MCF 10A (cell line): ENCODE measurements around the gene DNTT. TPM values are rescaled to one million over a fixed set of nuclear protein-coding genes. Genes with fewer than 3 reads are reported as not detected.

Source experiments
- BruUV-seq: library from RNA; stranded (reverse); fragments of 400-500 nt; replicated peaks from 2 replicates; lab custom pipeline; 2021; lab: Mats Ljungman, UMichigan
- CTCF ChIA-PET: fragments of 300-600 bp; sonication (Branson Sonifier 250); formaldehyde crosslinking; extraction: SDS; loops from one replicate; lab custom pipeline; 2021; ENCODE audit warnings: antibody characterized with exemption, inconsistent platforms; lab: Yijun Ruan, JAX
- POLR2A ChIA-PET: fragments of 300-600, 350-650 bp; sonication (Branson Sonifier 250); formaldehyde crosslinking; extraction: SDS; loops from one replicate; lab custom pipeline; 2020; ENCODE audit warnings: antibody characterized with exemption, inconsistent platforms; lab: Yijun Ruan, JAX
- DNase-seq: peaks from one replicate; pipeline ENCODE4 v3.0.0-alpha.2; 2018; ENCODE audit not compliant: unreplicated experiment
- H3K27ac Mint-ChIP-seq: one replicate; pipeline ENCODE4 v1.8.0; 2022; ENCODE audit warnings: mild to moderate bottlenecking, low read depth, mixed read lengths; ENCODE audit not compliant: unreplicated experiment
- H3K27me3 Mint-ChIP-seq: one replicate; pipeline ENCODE4 v1.8.0; 2022; ENCODE audit warnings: mixed read lengths; ENCODE audit not compliant: insufficient read depth, unreplicated experiment
- H3K36me3 Mint-ChIP-seq: one replicate; pipeline ENCODE4 v1.8.0; 2022; ENCODE audit warnings: mild to moderate bottlenecking, moderate library complexity, mixed read lengths; ENCODE audit not compliant: insufficient read depth, unreplicated experiment
- H3K4me1 Mint-ChIP-seq: one replicate; pipeline ENCODE4 v1.8.0; 2022; ENCODE audit warnings: mixed read lengths; ENCODE audit not compliant: insufficient read depth, unreplicated experiment
- H3K4me3 Mint-ChIP-seq: one replicate; pipeline ENCODE4 v1.8.0; 2022; ENCODE audit warnings: mild to moderate bottlenecking, moderate library complexity, mixed read lengths; ENCODE audit not compliant: unreplicated experiment
- H3K9me3 Mint-ChIP-seq: one replicate; pipeline ENCODE4 v1.8.0; 2022; ENCODE audit warnings: mixed read lengths; ENCODE audit not compliant: unreplicated experiment
- intact Hi-C: fragments of 100-400 bp; cut with micrococcal nuclease; formaldehyde crosslinking; loops from 2 replicates; pipeline ENCODE4 v1.14.1; 2022
- total RNA-seq: library from RNA; stranded (reverse); gene quantifications from 2 replicates; pipeline ENCODE4 v1.2.3, GENCODE V29; 2022
- TF ChIP-seq, protein P1 (sequence below): fragments of 200-600 bp; IDR thresholded peaks from one replicate; pipeline ENCODE4 v1.8.0; 2022; ENCODE audit warnings: antibody characterized with exemption, mild to moderate bottlenecking; ENCODE audit not compliant: unreplicated experiment

Gene DNTT
- total RNA-seq, 1 experiment from 2014 or later, result not detected

GRCh38 chr10:96283756-96284155 lies 20.5 kb upstream of the DNTT start:
- TF ChIP-seq, protein P1, sequence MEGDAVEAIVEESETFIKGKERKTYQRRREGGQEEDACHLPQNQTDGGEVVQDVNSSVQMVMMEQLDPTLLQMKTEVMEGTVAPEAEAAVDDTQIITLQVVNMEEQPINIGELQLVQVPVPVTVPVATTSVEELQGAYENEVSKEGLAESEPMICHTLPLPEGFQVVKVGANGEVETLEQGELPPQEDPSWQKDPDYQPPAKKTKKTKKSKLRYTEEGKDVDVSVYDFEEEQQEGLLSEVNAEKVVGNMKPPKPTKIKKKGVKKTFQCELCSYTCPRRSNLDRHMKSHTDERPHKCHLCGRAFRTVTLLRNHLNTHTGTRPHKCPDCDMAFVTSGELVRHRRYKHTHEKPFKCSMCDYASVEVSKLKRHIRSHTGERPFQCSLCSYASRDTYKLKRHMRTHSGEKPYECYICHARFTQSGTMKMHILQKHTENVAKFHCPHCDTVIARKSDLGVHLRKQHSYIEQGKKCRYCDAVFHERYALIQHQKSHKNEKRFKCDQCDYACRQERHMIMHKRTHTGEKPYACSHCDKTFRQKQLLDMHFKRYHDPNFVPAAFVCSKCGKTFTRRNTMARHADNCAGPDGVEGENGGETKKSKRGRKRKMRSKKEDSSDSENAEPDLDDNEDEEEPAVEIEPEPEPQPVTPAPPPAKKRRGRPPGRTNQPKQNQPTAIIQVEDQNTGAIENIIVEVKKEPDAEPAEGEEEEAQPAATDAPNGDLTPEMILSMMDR, result no peak
- POLR2A ChIA-PET, result no interaction called here
- no peak overlapping the region for H3K27ac Mint-ChIP-seq
- no peak for DNase-seq
- H3K36me3 Mint-ChIP-seq, result no peaks in the 10 kb centered on the region
- CTCF ChIA-PET, result interaction anchor here (0.7 to 1.0 kb wide), 2 partner anchors 54 to 321 kb away, joined by 3 to 5 read pairs; no protein-coding TSS in a partner anchor
- peaks cover 22% of the 10 kb centered on the region for H3K4me1 Mint-ChIP-seq
- intact Hi-C loops, result no loop called here
- H3K27me3 Mint-ChIP-seq, result no peaks in the 10 kb centered on the region
- H3K4me3 Mint-ChIP-seq, result no peak overlapping the region
- no TSS peak for BruUV-seq
- H3K9me3 Mint-ChIP-seq, result no peaks in the 10 kb centered on the region

GRCh38 chr10:96285331-96285752 lies 18.9 kb upstream of the DNTT start:
- no peak for DNase-seq
- TF ChIP-seq, protein P1, result no peak
- BruUV-seq, result no TSS peak
- Mint-ChIP-seq H3K4me1 (peaks cover 17% of the 10 kb centered on the region), H3K27ac (no peak overlapping the region), H3K27me3 (no peaks in the 10 kb centered on the region), H3K9me3 (no peaks in the 10 kb centered on the region), H3K36me3 (no peaks in the 10 kb centered on the region), H3K4me3 (no peak overlapping the region)
- POLR2A ChIA-PET, result interaction anchor here (0.7 to 4.0 kb wide), 2 partner anchors 14 to 56 kb away, joined by 4 to 28 read pairs; partner anchors contain the start of gene BLNK
- intact Hi-C loops, result no loop called here
- CTCF ChIA-PET, result interaction anchor here (1.0 to 1.2 kb wide), 3 partner anchors 55 to 238 kb away, joined by 3 to 8 read pairs (median 3); no protein-coding TSS in a partner anchor

DNA sequence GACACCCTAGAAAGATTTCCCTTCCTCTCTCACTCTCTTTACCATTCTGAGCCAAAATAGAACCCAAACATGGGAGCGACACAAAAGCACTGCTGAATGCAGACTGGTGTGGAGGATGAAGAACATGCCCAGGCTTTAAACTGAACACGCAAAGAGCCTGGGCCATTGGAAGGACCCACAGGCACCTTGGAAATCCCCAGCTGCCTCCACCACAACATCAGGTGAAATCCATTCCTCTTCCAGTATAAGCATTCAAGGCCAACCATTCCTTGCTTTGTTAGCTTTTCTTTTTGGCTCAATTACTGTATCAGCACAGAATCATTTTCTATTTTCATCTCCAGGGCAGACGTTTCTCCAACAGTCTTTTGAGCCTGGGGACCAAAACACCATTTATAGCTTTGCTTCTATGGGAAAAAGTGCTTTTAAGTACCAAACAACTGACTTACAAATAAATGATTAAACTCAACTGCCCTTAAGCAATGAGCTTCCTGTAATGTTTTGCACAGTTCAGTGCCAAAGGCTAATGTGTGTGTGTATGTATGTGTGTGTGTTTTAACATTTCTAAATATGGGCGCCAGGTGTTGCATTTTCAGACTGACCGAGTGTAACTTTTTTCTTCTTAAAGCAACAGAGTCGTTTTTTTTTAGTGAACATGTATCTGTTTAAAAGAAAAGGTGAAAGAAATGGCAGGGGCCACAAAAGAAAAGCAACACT lies 16.7 kb upstream of the DNTT start:
- Mint-ChIP-seq H3K27me3 (no peaks in the 10 kb centered on the region), H3K36me3 (no peaks in the 10 kb centered on the region), H3K4me3 (no peak overlapping the region), H3K27ac (peak overlapping the region; percentile 68), H3K4me1 (peaks cover 11% of the 10 kb centered on the region), H3K9me3 (no peaks in the 10 kb centered on the region)
- no TSS peak for BruUV-seq
- peak; percentile 66 for DNase-seq
- intact Hi-C loops, result no loop called here
- CTCF ChIA-PET, result interaction anchor here (0.5 to 3.1 kb wide), 14 partner anchors 15 to 593 kb away, joined by 3 to 41 read pairs (median 3); partner anchors contain the start of genes BLNK and ZNF518A
- POLR2A ChIA-PET, result interaction anchor here (0.7 to 4.0 kb wide), 9 partner anchors 11 to 594 kb away, joined by 3 to 28 read pairs (median 3); partner anchors contain the start of genes BLNK, CCNJ and TCTN3
- TF ChIP-seq, protein P1, result no peak

- BruUV-seq, result no TSS peak
- TF ChIP-seq, protein P1, result no peak
- ChIA-PET CTCF (interaction anchor here (1.6 to 3.1 kb wide), 4 partner anchors 16 to 271 kb away, joined by 5 to 41 read pairs (median 11); partner anchors contain the start of gene BLNK), POLR2A (interaction anchor here (0.7 to 4.0 kb wide), 7 partner anchors 11 to 595 kb away, joined by 3 to 28 read pairs (median 3); partner anchors contain the start of genes BLNK and TCTN3)
- intact Hi-C loops, result no loop called here
- H3K4me1 Mint-ChIP-seq, result peaks cover 11% of the 10 kb centered on the region
- no peak overlapping the region for H3K4me3 Mint-ChIP-seq
- DNase-seq, result no peak
- H3K27me3 Mint-ChIP-seq, result no peaks in the 10 kb centered on the region
- no peaks in the 10 kb centered on the region for H3K36me3 Mint-ChIP-seq
- no peaks in the 10 kb centered on the region for H3K9me3 Mint-ChIP-seq
- no peak overlapping the region for H3K27ac Mint-ChIP-seq
Measured at GRCh38 chr10:96288151-96288621, 16.0 kb upstream of the DNTT start.
